GM12878 (cell line): ENCODE results near the gene EEF2K.

Experiments
- CEBPB ChIP-seq, 2 experiments: fragments of 150-350 bp in 1 of 2; IDR thresholded peaks; 2 replicates each; pipeline ENCODE4 v1.6.1; 2012 to 2014; ENCODE audit warnings: low read depth in 2 of 2, low read length in 2 of 2, borderline replicate concordance in 1 of 2, inconsistent platforms in 1 of 2
- CTCF ChIP-seq, 3 experiments: IDR thresholded peaks in 2 of 3; conservative IDR thresholded peaks in 1 of 3; 2 replicates each; pipeline ENCODE4 v1.5.1; 2011; ENCODE audit warnings: low read depth in 3 of 3, low read length in 3 of 3, mild to moderate bottlenecking in 3 of 3, control low read depth in 2 of 3, moderate library complexity in 2 of 3, inconsistent platforms in 1 of 3, mixed read lengths in 1 of 3; ENCODE audit not compliant: control insufficient read depth in 2 of 3, insufficient read depth in 1 of 3; ENCODE audit errors: extremely low read depth in 1 of 3
- NFIC ChIP-seq: IDR thresholded peaks from 2 replicates; pipeline ENCODE4 v1.6.1; 2012; ENCODE audit warnings: low read depth, mild to moderate bottlenecking, inconsistent platforms, low read length, moderate library complexity

- TF ChIP-seq CEBPB (IDR thresholded peaks at IDR 0.05; ENCODE audit: borderline replicate concordance in 1 of 2, low read depth in 2 of 2, low read length in 2 of 2) (no peak), CTCF (IDR thresholded peaks at IDR 0.05 in 2 of 3, conservative IDR thresholded peaks at IDR 0.05 in 1 of 3; ENCODE audit: control insufficient read depth in 2 of 3, extremely low read depth in 1 of 3, insufficient read depth in 1 of 3, low read depth in 3 of 3, low read length in 3 of 3) (no peak), NFIC (no peak)
Observed at GRCh38 chr16:22232277-22233036, 26.4 kb downstream of the EEF2K start.
